HK-2 (cell line): ENCODE measurements around the gene MSI1.

ENCODE experiments used
- DNase-seq: peaks from one replicate; pipeline ENCODE4 v3.0.0-alpha.2; 2018; ENCODE audit not compliant: unreplicated experiment

The MSI1 gene

DNA sequence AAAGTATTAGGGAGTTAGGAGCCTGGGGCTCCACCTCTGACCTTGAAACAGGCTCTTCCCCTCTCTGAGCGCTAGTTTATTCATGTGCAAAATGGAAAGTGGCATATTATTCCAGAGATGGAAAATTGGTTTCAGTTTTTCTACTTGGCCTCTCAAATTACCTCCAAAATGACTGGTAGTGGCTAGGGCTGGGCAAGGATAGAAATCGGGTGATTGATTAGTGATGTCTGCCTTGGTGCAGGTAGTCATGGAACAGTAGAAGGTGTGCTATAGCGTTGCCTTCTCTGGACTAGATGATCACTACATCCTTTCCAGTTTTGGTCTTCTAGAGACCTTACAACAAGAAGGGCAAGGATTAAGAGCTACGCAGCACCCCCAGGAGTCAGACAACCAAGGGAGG is 8.6 kb upstream of the MSI1 start:
- DNase-seq, result no peak

- DNase-seq, result no peak
These were observed 8.1 kb upstream of the MSI1 start for GRCh38 chr12:120376934-120377572.

DNA sequence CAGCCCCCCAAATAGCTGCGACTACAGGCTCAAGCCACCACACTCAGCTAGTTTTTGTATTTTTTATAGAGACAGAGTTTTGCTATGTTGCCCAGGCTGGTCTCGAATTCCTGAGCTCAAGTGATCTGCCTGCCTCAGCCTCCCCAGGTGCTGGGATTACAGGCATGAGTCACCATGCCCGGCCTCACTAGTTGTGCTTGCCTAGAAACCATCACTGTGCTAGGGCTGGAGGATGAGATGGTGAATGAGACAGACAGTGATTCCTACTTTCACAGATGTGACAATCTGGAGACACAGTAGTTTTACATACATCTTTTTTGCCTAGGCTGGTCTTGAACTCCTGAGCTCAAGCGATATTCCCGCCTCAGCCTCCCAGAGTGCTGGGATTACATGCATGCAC is 7.5 kb upstream of the MSI1 start:
- DNase-seq, result no peak

- no peak for DNase-seq
These were observed 7.0 kb upstream of the MSI1 start for GRCh38 chr12:120376009-120376408.

- DNase-seq, result no peak
These were observed 4.7 kb upstream of the MSI1 start for GRCh38 chr12:120373683-120374082.

DNA sequence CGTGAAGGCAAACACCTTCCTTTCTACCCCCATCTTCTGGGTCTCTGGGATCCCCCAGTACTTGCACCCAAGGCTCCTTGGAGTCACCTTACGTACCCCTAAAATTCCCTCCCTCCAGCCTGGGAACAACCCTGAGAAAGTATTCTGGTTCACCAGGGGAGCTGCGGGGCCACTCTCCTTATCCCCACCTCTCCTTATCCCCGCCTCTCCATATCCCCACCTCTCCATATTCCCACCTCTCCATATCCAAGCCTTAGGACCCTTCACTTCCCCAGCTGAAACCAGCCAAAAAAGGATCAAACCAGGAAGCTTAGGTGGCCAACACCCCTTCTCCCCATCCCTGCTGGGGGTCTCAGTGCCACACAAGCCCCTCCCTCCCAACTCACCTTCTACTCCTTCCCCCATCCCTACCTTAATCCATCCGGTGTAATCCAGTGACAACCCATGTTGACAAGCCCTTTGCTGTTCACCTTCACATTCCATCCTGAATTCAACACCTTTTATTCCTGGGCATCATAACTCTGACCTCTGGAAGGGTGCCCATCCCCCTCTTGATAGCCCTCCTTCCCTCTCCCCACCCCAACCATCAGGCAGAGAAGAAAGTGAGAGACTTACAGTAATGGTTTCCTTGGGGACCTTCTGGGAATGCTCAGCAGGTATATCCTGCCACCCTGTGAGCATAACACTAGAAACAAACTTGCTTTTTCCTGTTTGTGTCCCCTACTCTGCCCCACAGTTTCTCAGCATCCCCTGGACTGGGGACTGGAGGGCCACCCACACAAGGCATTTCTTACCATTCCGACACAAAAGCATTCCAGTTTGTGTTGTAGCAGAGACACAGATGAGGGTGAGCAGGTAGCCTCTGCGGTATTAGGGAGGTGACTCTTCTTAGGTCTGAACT is 1.6 kb upstream of the MSI1 start:
- DNase-seq, result no peak

DNA sequence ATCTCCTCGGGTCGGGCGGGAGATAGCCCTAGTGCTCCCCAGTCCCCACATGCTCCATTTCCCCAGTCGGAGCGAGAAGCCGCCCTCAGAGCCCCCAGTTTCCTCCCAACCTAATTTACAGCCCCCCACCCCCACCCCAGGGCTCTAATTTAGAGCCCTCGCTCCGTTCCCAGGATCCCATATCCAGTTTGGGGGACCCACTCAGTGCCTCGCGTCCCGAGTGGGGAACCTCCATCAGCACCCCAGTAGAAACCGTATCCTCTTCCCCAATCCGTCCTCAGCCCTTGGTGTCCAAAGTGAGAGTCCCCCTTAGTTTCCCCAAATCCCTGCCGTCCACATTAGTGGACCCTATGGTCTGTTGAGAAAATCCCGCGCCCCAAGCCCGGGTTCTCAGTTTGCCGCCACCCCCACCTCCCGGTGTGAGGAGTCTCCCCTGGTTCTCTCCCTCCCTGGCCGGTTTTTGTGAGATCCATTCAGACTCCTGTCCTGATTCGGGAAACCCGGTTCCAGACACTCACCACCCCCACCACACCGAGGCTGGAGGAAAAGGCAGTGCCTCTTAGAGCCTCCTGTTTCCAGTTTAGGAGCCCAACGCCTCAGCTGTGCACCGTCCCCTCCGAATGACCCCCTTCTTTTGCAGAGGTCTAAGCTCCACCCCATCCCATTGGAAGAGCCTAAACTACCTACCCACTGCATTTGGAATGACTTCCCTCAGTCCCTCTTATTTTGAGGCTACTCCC is 809 bp upstream of the MSI1 start:
- DNase-seq, result no peak

- no peak for DNase-seq
These were observed 808 bp downstream of the MSI1 start for GRCh38 chr12:120367924-120368788.

- DNase-seq, result no peak
These were observed 1.6 kb downstream of the MSI1 start for GRCh38 chr12:120367233-120367923.

- no peak for DNase-seq
These were observed 2.1 kb downstream of the MSI1 start for GRCh38 chr12:120366845-120367232.

- DNase-seq, result no peak
These were observed 2.6 kb downstream of the MSI1 start for GRCh38 chr12:120366341-120366705.

DNA sequence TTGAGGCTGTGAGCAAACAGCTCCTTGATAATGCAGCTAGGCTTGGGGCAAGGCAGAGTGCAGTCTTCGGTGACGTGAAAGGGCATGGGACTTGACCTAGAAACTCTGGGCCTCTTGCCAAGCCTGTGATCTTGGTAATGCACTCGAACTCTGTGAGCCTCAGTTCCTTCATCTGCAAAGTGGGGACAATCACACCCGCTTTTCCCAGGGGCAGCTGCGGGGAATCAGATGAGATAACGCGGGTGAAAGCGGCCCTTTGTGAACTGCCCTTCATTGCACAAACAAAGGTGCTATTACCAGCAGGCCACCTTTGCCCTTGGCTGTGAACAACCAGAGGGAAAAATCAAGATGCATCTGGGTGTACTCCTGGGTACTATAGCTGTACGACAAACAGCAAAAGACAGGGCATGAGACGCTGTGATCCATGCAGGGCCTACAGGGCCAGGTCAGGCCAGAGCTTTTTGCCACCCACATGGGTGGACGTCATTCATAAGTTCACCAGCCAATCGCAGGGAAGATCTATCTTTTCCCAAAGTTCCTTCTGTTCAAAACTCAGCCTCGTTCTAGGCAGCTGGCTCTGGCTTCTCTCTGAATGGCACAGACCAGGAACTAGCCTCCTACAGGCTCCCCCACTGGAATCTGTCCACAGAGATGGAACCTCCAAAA is 3.2 kb downstream of the MSI1 start:
- no peak for DNase-seq

DNA sequence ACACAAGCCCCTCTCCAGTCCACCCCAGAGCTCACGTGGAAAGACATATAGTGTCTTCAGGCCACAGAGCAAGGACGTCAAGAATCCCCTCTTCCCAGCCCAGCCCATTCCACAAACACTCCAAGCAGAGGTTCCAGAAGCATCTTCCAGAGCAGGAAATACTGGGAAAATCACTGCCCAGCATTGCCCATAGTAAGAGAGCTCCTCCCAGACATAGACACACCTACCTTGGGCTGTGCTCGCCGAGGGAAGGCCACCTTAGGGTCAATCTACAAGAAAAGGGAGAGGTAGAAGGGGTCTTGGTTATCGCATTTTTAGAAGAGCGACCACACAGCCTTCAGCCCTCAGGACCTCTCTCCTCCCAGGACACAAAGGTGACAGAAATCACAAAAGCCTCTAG is 4.5 kb downstream of the MSI1 start:
- no peak for DNase-seq

GRCh38 chr12:120363274-120363855 is 5.6 kb downstream of the MSI1 start:
- no peak for DNase-seq

- no peak for DNase-seq
These were observed 6.3 kb downstream of the MSI1 start for GRCh38 chr12:120362516-120363273.

DNA sequence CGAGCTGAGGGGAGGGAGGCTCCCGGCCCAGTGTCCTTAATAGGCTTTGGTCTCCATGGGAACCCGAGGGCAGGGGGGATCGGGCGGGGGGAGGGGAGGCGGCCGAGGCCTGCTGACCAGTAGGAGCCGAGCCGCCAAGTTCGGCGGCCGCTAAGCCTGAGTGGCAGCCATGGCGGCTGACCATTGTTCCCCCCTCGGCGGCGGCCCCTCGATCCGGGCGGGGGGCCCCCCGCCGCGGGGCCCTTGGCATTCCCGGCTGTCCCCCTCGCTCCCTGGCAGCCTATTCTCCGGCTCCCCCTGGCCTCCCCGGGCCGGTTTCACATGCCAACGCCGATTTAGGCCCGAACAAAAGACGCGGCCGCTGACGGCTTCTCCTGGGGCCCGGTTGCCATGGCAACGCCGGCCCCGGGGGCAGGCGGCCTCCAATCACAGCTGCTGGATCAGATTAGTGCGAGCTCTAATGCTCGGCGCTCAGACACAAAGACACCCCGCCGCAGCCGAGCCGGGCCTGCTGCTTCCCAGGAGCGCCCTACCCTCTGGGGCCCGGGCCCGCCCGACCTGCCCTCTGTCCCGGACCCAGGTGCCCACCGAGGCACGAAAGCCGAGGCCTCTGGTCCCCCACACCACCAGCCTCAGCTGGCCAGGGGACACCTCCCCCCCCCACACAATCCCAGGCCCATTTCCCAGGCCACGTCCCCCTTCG is 7.3 kb downstream of the MSI1 start:
- no peak for DNase-seq

DNA sequence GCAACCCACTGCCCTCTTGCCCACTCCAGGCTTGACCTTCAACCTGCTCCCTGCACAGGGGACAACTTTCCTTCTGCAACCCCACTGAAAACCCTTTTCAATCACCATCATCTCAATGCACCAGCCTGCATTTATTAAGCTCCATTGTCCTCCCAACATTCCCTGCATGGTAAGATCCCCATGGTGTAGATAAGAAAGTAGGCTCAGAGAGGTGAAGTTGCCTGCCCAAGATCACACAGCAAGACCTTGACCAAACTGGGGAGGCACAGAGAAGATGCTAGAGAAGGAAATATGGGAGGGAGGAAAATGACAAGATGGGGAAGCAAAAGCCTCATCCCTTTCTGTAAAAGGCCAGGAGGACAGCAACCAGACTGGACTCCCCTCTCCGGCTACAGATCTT is 9.8 kb downstream of the MSI1 start:
- DNase-seq, result no peak

DNA sequence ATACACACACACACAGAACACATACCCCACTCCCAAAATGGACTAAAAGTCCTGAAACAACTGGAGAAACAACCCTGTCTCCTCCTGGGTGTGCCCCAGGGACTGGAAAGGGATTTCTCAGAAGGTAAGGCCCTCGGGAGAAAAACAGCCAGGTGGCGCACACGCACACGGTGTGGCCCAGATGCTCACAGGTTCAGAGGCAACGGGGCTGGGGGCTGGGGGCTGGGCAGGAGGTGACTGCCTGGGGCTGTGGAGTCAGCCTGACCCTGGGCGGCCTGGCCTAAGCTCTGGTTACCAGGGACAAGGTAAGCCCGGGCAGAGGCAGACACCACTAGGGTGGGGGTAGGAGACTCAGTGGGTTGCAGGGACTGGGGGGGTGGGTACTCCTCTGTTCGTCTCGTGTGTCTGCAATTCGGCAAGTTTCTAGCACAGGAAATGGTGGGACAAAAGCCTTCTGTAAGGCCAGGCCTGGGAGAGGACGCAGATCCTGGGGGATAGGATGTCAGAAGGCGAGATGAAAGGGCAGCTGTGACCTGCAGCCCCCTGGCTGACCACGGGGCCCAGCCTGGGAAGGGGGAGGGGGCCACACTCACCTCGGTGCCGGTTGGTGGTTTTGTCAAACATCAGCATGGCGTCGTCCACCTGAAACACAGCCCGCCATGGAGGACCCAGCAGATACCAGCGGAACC is 10.4 kb downstream of the MSI1 start:
- DNase-seq, result no peak
